GM19023 (cell line): ENCODE data around the gene CPA3.

Experiments used
- ATAC-seq: cut with Tn5 transposase; IDR thresholded peaks from one replicate; pipeline ENCODE4 v1.9.1; 2021; ENCODE audit warnings: mild to moderate bottlenecking, moderate library complexity; ENCODE audit not compliant: unreplicated experiment

The CPA3 gene

DNA sequence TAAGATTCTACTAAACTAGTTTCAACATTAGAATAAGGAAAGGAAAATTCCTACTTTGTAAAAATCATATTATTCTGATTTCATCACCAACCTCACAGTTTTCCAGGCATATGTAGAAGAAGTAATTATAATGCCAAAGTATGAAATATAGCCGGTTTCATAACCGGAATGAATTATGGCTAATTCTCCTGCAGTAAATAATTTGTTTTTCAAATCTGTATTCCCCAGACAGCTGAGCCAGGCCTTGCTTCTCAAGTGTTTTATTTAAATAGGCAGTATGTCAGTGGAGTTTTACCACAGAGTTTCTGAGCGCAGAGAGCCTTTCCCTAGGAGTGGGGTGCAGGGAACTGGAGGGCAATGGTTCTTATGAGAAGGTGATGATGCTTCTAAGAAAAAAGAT lies 8.7 kb upstream of the CPA3 start:
- ATAC-seq: no peak

DNA sequence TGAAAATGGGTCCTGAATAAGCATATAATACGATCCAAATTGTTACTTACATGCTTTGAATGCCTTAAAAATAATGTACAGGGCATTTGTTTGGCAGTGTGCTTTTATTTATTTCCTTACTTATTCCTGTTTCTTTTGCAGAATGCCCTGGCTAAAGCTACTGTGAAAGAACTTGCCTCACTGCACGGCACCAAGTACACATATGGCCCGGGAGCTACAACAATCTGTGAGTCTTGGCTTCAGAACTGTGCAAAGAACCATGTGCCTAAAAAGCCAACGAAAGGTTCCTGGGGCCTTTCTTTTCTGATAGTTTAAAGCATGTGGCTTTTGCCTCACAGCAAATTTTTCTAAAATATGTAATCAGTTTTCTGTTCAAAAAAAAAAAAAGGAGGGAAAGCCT lies 7.8 kb upstream of the CPA3 start:
- ATAC-seq: no peak

- ATAC-seq: peak; percentile 68
These were observed 3.7 kb upstream of the CPA3 start for GRCh38 chr3:148861277-148861869.

DNA sequence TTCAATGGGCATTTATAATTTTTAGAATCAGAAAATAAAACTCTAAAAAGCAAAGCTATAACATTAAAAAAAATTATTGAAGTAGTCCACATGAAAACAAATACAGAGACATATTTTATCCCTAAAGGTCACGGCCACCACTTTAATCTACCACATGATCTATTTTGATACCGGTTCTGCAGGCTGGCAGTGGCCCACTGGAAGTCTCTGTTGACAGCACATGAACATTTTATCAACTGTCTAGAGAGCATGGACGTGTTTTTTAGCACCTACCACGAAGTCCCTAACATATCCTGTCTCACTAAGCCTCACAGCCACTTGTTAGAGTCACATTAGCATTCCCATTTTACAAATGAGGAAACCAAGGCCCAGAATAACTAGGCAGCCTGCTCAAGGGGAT lies 1.8 kb upstream of the CPA3 start:
- no peak for ATAC-seq

DNA sequence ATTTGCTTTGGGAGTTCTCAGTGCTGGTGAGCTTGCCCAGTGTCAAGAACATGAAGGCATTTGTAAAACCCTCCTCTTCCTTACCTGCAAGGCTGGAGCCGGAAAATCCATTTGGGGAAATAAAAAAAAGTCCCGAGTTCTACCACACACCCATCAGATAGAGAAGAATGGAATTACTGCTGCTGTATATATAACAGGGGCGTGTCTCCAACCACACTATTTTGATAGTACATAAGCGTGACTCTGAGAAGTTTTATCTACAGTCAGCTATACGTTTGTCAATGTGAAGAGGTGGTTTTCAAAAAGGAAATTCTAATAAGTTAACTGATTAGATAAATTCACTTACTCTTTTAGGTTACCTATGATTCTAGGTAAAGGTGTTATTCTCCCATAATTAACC lies 1.3 kb upstream of the CPA3 start:
- no peak for ATAC-seq

DNA sequence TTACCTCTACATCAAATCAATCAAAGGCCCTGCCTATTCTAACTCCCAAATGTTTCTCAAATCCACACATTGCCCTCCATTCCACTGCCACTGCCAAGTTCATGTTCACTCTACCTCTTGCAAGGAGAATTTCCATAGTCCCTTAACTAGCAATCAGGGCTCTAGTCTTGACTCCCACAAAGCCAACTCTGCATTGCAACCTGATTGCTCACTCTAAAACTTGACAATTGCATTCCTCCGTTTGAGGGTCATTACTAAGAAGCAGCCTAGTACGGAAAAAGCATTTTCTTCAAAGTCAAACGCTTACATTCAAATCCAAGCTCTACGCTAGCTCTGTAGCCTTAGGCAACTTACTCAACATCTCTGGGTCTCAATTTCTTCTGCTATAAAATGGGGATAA lies 1.2 kb downstream of the CPA3 start:
- ATAC-seq: no peak

- ATAC-seq: no peak
These were observed 8.3 kb downstream of the CPA3 start for GRCh38 chr3:148873270-148873927.

GRCh38 chr3:148873977-148874376 lies 8.9 kb downstream of the CPA3 start:
- ATAC-seq: no peak

DNA sequence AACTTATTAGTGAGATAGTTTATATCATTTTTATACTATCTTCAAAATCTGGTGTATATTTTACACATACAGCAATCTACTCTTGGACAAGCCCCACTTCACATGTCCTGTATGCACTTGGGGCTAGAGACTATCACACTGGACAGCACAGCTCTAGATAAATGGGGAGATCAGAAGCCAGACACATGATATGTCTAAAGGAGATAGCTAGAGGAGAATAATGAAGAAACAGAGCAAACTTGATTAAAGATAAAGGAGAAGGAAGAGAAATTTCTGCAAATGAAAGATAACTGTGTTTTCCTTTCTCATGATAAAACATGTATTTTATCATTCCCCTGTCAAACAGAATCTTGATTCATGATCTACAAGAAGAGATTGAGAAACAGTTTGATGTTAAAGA lies 13.0 kb downstream of the CPA3 start:
- no peak for ATAC-seq

GRCh38 chr3:148879256-148879655 lies 14.2 kb downstream of the CPA3 start:
- no peak for ATAC-seq

DNA sequence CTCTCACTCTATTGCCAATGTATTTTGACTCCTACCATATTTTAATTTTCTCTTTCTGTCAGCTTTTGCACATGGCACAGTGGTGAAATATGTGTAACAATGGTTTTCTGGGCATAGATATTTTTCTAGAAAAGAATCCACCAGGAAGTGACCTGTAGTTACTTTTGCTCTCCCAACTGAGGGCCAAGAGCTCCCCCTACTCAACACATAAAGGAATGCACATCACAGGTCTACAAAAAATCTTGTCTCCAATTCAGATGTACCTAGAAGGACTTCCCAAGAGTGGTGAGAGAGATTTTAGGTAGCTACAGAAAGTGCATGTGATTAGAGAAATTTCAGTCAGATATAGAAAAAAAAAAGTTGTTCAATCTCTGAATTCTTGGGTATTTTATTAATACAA lies 15.6 kb downstream of the CPA3 start:
- ATAC-seq: no peak

GRCh38 chr3:148881286-148881685 lies 16.2 kb downstream of the CPA3 start:
- no peak for ATAC-seq

DNA sequence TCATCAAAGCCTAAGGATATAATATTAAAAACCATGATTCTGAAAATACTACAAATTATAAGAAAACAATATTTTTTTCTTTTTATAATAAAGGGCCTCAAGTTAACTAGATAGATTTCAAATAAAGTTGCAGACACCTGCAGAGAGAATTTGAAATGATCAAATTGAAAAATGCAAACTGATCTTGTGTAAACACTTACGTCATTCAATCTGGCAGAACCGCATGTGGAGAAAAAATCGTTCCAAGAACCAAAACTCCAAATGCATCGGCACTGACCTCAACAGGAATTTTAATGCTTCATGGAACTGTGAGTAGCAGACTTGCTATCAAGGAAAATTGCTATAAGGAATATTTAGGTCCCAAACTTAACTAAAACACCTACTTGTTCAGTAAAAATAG lies 17.2 kb downstream of the CPA3 start:
- ATAC-seq: no peak

- no peak for ATAC-seq
These were observed 18.1 kb downstream of the CPA3 start for GRCh38 chr3:148883163-148883562.

- ATAC-seq: no peak
These were observed 19.2 kb downstream of the CPA3 start for GRCh38 chr3:148884261-148884660.

GRCh38 chr3:148889828-148890227 lies 24.7 kb downstream of the CPA3 start:
- no peak for ATAC-seq

DNA sequence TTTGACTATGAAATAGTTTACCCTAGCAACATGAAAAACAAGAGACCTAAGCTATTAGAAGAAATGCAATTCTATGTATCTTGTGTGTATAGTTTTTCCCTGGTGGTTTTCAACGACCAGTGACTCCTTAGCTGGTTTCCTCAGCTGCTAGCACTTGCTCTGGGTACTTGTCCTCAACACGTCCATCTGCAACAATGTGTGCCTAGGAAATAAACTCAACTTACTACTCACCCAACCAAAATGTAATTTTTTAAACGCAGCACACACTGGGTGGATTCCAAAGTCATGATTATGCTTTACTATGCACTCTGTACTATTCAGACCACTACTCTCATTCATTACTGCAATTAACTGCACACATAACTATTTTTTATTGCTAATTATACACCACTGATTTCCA lies 31.0 kb downstream of the CPA3 start:
- ATAC-seq: no peak

- no peak for ATAC-seq
These were observed 37.1 kb downstream of the CPA3 start for GRCh38 chr3:148901987-148902791.

DNA sequence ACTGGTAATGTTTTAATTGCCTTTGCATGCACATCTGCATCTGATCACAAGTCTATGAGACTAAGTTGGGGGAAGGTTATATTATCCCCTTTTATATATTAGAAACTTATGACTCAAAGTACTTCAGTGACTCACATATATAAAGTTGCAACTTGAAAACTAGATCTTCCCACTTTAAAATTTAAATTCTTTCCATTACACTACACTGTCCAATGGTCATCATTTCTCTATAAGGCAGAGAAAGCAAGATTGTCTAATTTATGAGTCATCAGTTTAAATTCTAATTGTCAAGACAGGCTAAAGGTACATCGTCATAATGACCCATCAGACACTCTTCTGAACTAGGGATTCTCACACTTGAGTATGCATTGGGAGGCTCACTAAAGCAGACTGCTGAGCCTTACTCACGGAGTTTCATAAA lies 37.9 kb downstream of the CPA3 start:
- no peak for ATAC-seq

GRCh38 chr3:148903941-148904340 lies 38.8 kb downstream of the CPA3 start:
- ATAC-seq: no peak

- ATAC-seq: no peak
These were observed 41.6 kb downstream of the CPA3 start for GRCh38 chr3:148906667-148907066.

DNA sequence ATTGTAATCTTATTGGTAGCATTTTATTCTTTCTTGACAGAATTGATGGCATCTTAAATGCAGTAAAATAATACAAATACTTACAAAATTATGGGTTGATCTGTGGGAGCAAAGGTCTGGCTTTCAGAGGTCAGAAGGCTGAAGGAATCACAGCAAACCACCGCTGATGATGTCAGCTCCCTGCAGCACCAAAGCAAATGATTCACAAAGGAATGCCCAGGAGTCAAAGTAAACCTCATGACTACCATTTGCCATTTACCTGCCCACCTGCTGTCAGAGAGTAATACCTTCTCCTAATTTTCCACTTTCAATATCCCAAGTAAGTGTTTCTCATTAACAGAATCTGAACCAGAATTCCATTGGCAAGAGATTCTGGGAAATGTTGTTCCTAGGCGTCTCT lies 46.1 kb downstream of the CPA3 start:
- no peak for ATAC-seq
